ENCODE results near the gene ACAN.

ACAN gene

GRCh38 chr15:88905576-88905975 is 102.3 kb downstream of the ACAN start:
- no peak for DNase-seq (ENCODE audit: low read depth)
- H3K4me3 ChIP-seq (replicated peaks; ENCODE audit: low read depth, low read length), result no peak overlapping the region
- TF ChIP-seq CTCF (IDR thresholded peaks at IDR 0.05; ENCODE audit: low read length, missing control alignments), result no peak

- no peak for TF ChIP-seq CTCF (IDR thresholded peaks at IDR 0.05; ENCODE audit: low read length, missing control alignments)
- H3K4me3 ChIP-seq (replicated peaks; ENCODE audit: low read depth, low read length), result no peak overlapping the region
Measured at GRCh38 chr15:88906130-88906529, 102.9 kb downstream of the ACAN start.

GRCh38 chr15:88906551-88906950 is 103.3 kb downstream of the ACAN start:
- DNase-seq (ENCODE audit: low read depth), result no peak

More at GRCh38 chr15:88906130-88906529, 102.9 kb downstream of the ACAN start:
- no peak for DNase-seq (ENCODE audit: low read depth)

GRCh38 chr15:88907111-88907510 is 103.9 kb downstream of the ACAN start:
- TF ChIP-seq CTCF (IDR thresholded peaks at IDR 0.05; ENCODE audit: low read length, missing control alignments), result no peak
- H3K4me3 ChIP-seq (replicated peaks; ENCODE audit: low read depth, low read length), result no peak overlapping the region
- no peak for DNase-seq (ENCODE audit: low read depth)

More at GRCh38 chr15:88906551-88906950, 103.3 kb downstream of the ACAN start:
- no peak for TF ChIP-seq CTCF (IDR thresholded peaks at IDR 0.05; ENCODE audit: low read length, missing control alignments)
- no peak overlapping the region for H3K4me3 ChIP-seq (replicated peaks; ENCODE audit: low read depth, low read length)

GRCh38 chr15:88908123-88908522 is 104.9 kb downstream of the ACAN start:
- H3K4me3 ChIP-seq (replicated peaks; ENCODE audit: low read depth, low read length), result no peak overlapping the region
- DNase-seq (ENCODE audit: low read depth), result no peak
- TF ChIP-seq CTCF (IDR thresholded peaks at IDR 0.05; ENCODE audit: low read length, missing control alignments), result no peak

GRCh38 chr15:88908697-88909621 is 105.7 kb downstream of the ACAN start:
- H3K4me3 ChIP-seq (replicated peaks; ENCODE audit: low read depth, low read length), result no peak overlapping the region
- peak; percentile 43 for DNase-seq (ENCODE audit: low read depth)
- TF ChIP-seq CTCF (IDR thresholded peaks at IDR 0.05; ENCODE audit: low read length, missing control alignments), result no peak
